Smooth muscle cell (in vitro differentiated cells): Measurements from ENCODE around the gene CAV3. TPM values are rescaled to one million over a fixed set of nuclear protein-coding genes. Genes with fewer than 3 reads are reported as not detected.

ENCODE experiments used
- DNase-seq: peaks from one replicate; lab custom pipeline; 2025; ENCODE audit not compliant: unreplicated experiment; lab: John Stamatoyannopoulos, UW
- H2AFZ ChIP-seq: fragments of 200-600 bp; sonication (generic); 2 replicates; pipeline ENCODE4 v1.6.0; 2016; ENCODE audit warnings: antibody characterized with exemption, low read depth, mild to moderate bottlenecking
- H3F3A ChIP-seq: fragments of 200-600 bp; sonication (generic); 2 replicates; pipeline ENCODE4 v1.6.0; 2017; ENCODE audit warnings: antibody characterized with exemption, low read depth
- H3K27ac ChIP-seq: fragments of 200-600 bp; sonication (generic); 2 replicates; pipeline ENCODE4 v1.5.1; 2016; ENCODE audit warnings: low read depth, mild to moderate bottlenecking
- H3K27me3 ChIP-seq: fragments of 200-600 bp; sonication (generic); 2 replicates; pipeline ENCODE4 v1.6.1; 2016; ENCODE audit warnings: low read depth, mild to moderate bottlenecking
- H3K36me3 ChIP-seq: fragments of 200-600 bp; sonication (generic); 2 replicates; pipeline ENCODE4 v1.5.1; 2016; ENCODE audit warnings: low read depth
- H3K4me1 ChIP-seq: fragments of 200-600 bp; sonication (generic); 2 replicates; pipeline ENCODE4 v1.5.1; 2016; ENCODE audit warnings: low read depth
- H3K4me2 ChIP-seq: fragments of 200-600 bp; sonication (generic); 2 replicates; pipeline ENCODE4 v1.6.0; 2016; ENCODE audit warnings: mild to moderate bottlenecking
- H3K4me3 ChIP-seq: fragments of 200-600 bp; sonication (generic); 2 replicates; pipeline ENCODE4 v1.5.1; 2016; ENCODE audit warnings: mild to moderate bottlenecking
- H3K79me2 ChIP-seq: fragments of 200-600 bp; sonication (generic); 2 replicates; pipeline ENCODE4 v1.6.0; 2016; ENCODE audit warnings: low read depth, mild to moderate bottlenecking
- H3K9ac ChIP-seq: fragments of 200-600 bp; sonication (generic); 2 replicates; pipeline ENCODE4 v1.6.0; 2016; ENCODE audit warnings: low read depth
- H3K9me3 ChIP-seq: fragments of 200-600 bp; sonication (generic); replicated peaks from 2 replicates; pipeline ENCODE4 v1.5.1; 2016; ENCODE audit warnings: low read depth
- H4K20me1 ChIP-seq: fragments of 200-600 bp; sonication (generic); 2 replicates; pipeline ENCODE4 v1.6.0; 2016; ENCODE audit warnings: low read depth
- CTCF ChIP-seq: fragments of 200-600 bp; sonication (generic); IDR thresholded peaks from 2 replicates; pipeline ENCODE4 v1.5.1; 2017; ENCODE audit warnings: borderline replicate concordance, mild to moderate bottlenecking, antibody characterized with exemption; ENCODE audit not compliant: insufficient read depth, poor library complexity, severe bottlenecking
- WGBS: methylation state at CpG from one replicate; pipeline ENCODE4 v1.1.7; 2016; ENCODE audit warnings: low lambda C conversion rate; 5-methylcytosine and 5-hydroxymethylcytosine counted together
- polyA plus RNA-seq: library from polyadenylated mRNA; unstranded; fragments of >200 nt; fragmentation: Nextera tagmentation; extraction: Ambion mirVana; gene quantifications from 2 replicates; pipeline ENCODE4 v1.2.1, GENCODE V29; 2016
- total RNA-seq: library from RNA; depleted of rRNA; stranded (reverse); fragments of >200 nt; gene quantifications from 2 replicates; pipeline ENCODE4 v1.2.3, GENCODE V29; 2014

CAV3 gene
- total and polyA plus RNA-seq, 2 experiments from 2014 or later: not detected

DNA sequence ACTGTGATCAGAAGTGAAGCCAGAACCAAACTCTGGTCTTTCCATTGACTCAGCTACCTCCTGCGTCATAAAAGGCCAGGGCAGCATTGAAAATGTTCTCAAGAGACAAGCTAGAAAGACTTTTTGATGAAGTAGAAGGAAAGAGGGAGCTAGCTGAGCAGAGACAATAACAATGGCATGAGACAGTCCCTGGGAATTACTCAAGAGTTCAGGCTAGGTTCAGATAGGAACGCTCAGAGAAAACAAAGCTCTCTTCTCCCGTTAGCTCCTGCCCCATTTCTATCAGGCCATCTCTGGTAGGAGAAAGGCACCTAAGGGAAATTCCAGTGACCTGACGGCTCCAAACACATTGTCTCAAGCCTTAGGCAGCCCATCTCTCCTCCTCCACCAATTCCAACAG is 42.8 kb downstream of the CAV3 start:
- H3K9ac ChIP-seq: no peak overlapping the region
- H3K27ac ChIP-seq: no peak overlapping the region
- H3K4me1 ChIP-seq: no peaks in the 10 kb centered on the region
- no peaks in the 10 kb centered on the region for H3F3A ChIP-seq
- H3K9me3 ChIP-seq: no peaks in the 10 kb centered on the region
- no peaks in the 10 kb centered on the region for H4K20me1 ChIP-seq
- H3K4me3 ChIP-seq: no peak overlapping the region
- no peak overlapping the region for H2AFZ ChIP-seq
- WGBS: 80% methylated on average over 4 of the region's 4 CpGs
- H3K79me2 ChIP-seq: no peaks in the 10 kb centered on the region
- H3K27me3 ChIP-seq: peaks cover 3% of the 10 kb centered on the region
- no peaks in the 10 kb centered on the region for H3K36me3 ChIP-seq
- no peak for TF ChIP-seq CTCF
- no peak for DNase-seq
- H3K4me2 ChIP-seq: no peak overlapping the region

- H3K27me3 ChIP-seq: peaks cover 3% of the 10 kb centered on the region
- DNase-seq: no peak
- H3K9ac ChIP-seq: no peak overlapping the region
- H3K9me3 ChIP-seq: no peaks in the 10 kb centered on the region
- no peak overlapping the region for H3K27ac ChIP-seq
- H3F3A ChIP-seq: no peaks in the 10 kb centered on the region
- H3K4me3 ChIP-seq: no peak overlapping the region
- WGBS: 95% methylated on average over 5 of the region's 5 CpGs
- H3K4me2 ChIP-seq: no peak overlapping the region
- no peaks in the 10 kb centered on the region for H3K79me2 ChIP-seq
- no peak overlapping the region for H2AFZ ChIP-seq
- TF ChIP-seq CTCF: no peak
- H3K36me3 ChIP-seq: no peaks in the 10 kb centered on the region
- H3K4me1 ChIP-seq: no peaks in the 10 kb centered on the region
- H4K20me1 ChIP-seq: no peaks in the 10 kb centered on the region
These were observed 43.8 kb downstream of the CAV3 start for GRCh38 chr3:8777201-8777977.

DNA sequence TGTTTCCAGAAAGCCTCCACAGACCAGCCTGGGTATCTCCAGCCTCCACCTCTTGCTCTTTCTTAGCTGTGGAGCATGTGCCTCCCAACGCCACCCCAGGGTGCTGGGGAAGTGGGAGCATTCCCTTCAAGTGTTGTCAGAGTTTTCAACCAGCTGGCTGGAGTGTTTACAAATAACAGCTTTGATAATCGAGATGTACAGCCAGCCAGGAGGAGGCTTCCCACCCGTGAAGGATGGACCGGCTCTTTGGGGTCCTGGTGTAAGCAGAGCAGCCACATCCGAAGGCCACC is 44.3 kb downstream of the CAV3 start:
- Histone ChIP-seq H3K9me3 (no peaks in the 10 kb centered on the region), H3K4me3 (no peak overlapping the region), H3K4me1 (no peaks in the 10 kb centered on the region), H3K4me2 (no peak overlapping the region), H3K9ac (no peak overlapping the region), H4K20me1 (no peaks in the 10 kb centered on the region), H3K27me3 (peaks cover 3% of the 10 kb centered on the region), H2AFZ (no peak overlapping the region), H3K36me3 (no peaks in the 10 kb centered on the region), H3K27ac (no peak overlapping the region), H3F3A (no peaks in the 10 kb centered on the region), H3K79me2 (no peaks in the 10 kb centered on the region)
- no peak for TF ChIP-seq CTCF
- WGBS: 90% methylated on average over 5 of the region's 5 CpGs
- DNase-seq: no peak

DNA sequence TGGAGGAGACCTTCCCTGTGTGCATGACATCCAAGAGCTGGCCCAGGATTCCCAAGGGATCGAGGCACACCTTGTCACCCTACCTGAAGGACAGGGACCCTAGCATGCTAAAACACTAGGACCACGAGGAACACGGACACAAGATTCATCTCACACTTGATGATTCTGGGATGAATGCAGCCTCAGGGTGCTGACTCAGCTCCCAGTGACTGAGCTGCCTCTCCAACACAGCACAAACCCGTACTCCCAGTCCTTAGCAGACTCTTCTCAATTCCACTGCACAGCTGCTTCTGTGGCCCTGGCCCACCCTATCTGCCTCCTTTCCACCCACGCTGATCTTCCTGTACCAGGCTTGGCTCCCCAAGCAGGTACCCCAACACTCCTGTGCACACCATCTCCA is 44.9 kb downstream of the CAV3 start:
- Histone ChIP-seq H3K4me1 (no peaks in the 10 kb centered on the region), H4K20me1 (no peaks in the 10 kb centered on the region), H3K4me2 (no peak overlapping the region), H3F3A (no peaks in the 10 kb centered on the region), H2AFZ (no peak overlapping the region), H3K4me3 (no peak overlapping the region), H3K36me3 (no peaks in the 10 kb centered on the region), H3K9ac (no peak overlapping the region), H3K79me2 (no peaks in the 10 kb centered on the region), H3K27me3 (peaks cover 3% of the 10 kb centered on the region), H3K9me3 (no peaks in the 10 kb centered on the region), H3K27ac (no peak overlapping the region)
- DNase-seq: no peak
- no peak for TF ChIP-seq CTCF
- WGBS: 80% methylated on average over 5 of the region's 5 CpGs
